K562 (cell line): ENCODE results near the gene RETREG1. TPM values are rescaled to one million over a fixed set of nuclear protein-coding genes. Genes with fewer than 3 reads are reported as not detected.

Experiments used
- ATAC-seq: fragments of 200-7000 bp; cut with Tn5 transposase; 3 replicates; pipeline ENCODE4 v1.9.1; 2020; ENCODE audit warnings: moderate library complexity
- BruUV-seq: library from RNA; stranded (reverse); fragments of 400-500 nt; replicated peaks from 2 replicates; lab custom pipeline; 2021; lab: Mats Ljungman, UMichigan
- CTCF ChIA-PET: fragments of 300-600 bp; formaldehyde crosslinking; extraction: SDS; loops from one replicate; lab custom pipeline; 2021; ENCODE audit warnings: low intra/inter-chr PET ratio; lab: Yijun Ruan, JAX
- POLR2A ChIA-PET: fragments of 300-600, 350-650 bp; sonication (Branson Sonifier 250); formaldehyde crosslinking; extraction: SDS; loops from one replicate; lab custom pipeline; 2021; ENCODE audit warnings: antibody characterized with exemption, inconsistent platforms; lab: Yijun Ruan, JAX
- DNase-seq, 4 experiments: peaks; one replicate each; pipeline versions ENCODE4 v3.0.0 to v3.0.0-alpha.2; 2011 to 2018; ENCODE audit warnings: low spot score in 3 of 4, mixed read lengths in 3 of 4; ENCODE audit errors: extremely low read depth in 1 of 4
- FAIRE-seq: peaks from 2 replicates; lab custom pipeline; 2011; peaks lifted over from hg19 to GRCh38; lab: Jason Lieb, UNC
- H2AFZ ChIP-seq: 2 replicates; pipeline ENCODE4 v1.6.0; 2011; ENCODE audit warnings: low read depth, low read length, control low read depth, inconsistent platforms
- H3K27ac ChIP-seq: fragments of 200-600 bp; 3 replicates; pipeline ENCODE4 v1.8.0; 2011; ENCODE audit warnings: low read depth, mild to moderate bottlenecking, control low read depth, inconsistent platforms, low read length, moderate library complexity, mixed read lengths; ENCODE audit errors: extremely low read depth
- H3K27me3 ChIP-seq, 2 experiments: fragments of 300-600 bp in 1 of 2; 2 replicates in 1 of 2; 3 replicates in 1 of 2; pipeline versions ENCODE4 v1.6.0 to v1.8.0; 2011; ENCODE audit warnings: inconsistent platforms in 2 of 2, low read length in 2 of 2, mild to moderate bottlenecking in 1 of 2, mixed read lengths in 1 of 2, moderate library complexity in 1 of 2; ENCODE audit not compliant: control insufficient read depth in 2 of 2, insufficient read depth in 2 of 2
- H3K36me3 ChIP-seq: fragments of 300-600 bp; 3 replicates; pipeline ENCODE4 v1.8.0; 2011; ENCODE audit warnings: mild to moderate bottlenecking, low read length, inconsistent platforms; ENCODE audit not compliant: control insufficient read depth, insufficient read depth
- H3K4me1 ChIP-seq, 2 experiments: fragments of 200-600 bp in 1 of 2; replicated peaks in 1 of 2; 2 replicates in 1 of 2; 3 replicates in 1 of 2; pipeline versions ENCODE4 v1.5.1 to v1.8.0; 2011; ENCODE audit warnings: inconsistent platforms in 2 of 2, low read length in 2 of 2, mild to moderate bottlenecking in 1 of 2, mixed read lengths in 1 of 2, moderate library complexity in 1 of 2; ENCODE audit not compliant: control insufficient read depth in 2 of 2, insufficient read depth in 2 of 2
- H3K4me2 ChIP-seq: 2 replicates; pipeline ENCODE4 v1.6.1; 2011; ENCODE audit warnings: low read length, control low read depth, inconsistent platforms, mixed read lengths; ENCODE audit not compliant: insufficient read depth
- H3K4me3 ChIP-seq: fragments of 200-600 bp; sonication (generic), shearing (Covaris generic); 2 replicates; pipeline ENCODE4 v1.5.1; 2016; ENCODE audit warnings: control low read depth, inconsistent platforms
- H3K79me2 ChIP-seq: fragments of 200-600 bp; 3 replicates; pipeline ENCODE4 v1.8.0; 2011; ENCODE audit warnings: low read length, inconsistent platforms; ENCODE audit not compliant: control insufficient read depth, insufficient read depth
- H3K9ac ChIP-seq, 2 experiments: 2 replicates each; pipeline versions ENCODE4 v1.6.0 to v1.6.1; 2011; ENCODE audit warnings: low read depth in 2 of 2, low read length in 2 of 2, control low read depth in 1 of 2, inconsistent platforms in 1 of 2, mild to moderate bottlenecking in 1 of 2, mixed read lengths in 1 of 2; ENCODE audit not compliant: insufficient read depth in 1 of 2
- H3K9me1 ChIP-seq: one replicate; pipeline ENCODE4 v1.6.0; 2011; ENCODE audit warnings: inconsistent platforms, mild to moderate bottlenecking, low read length, moderate library complexity; ENCODE audit not compliant: control insufficient read depth, insufficient read depth
- H3K9me3 ChIP-seq: replicated peaks from 2 replicates; pipeline ENCODE4 v1.5.1; 2011; ENCODE audit warnings: low read depth, low read length, inconsistent platforms; ENCODE audit not compliant: control insufficient read depth, insufficient read depth
- H4K20me1 ChIP-seq: replicated peaks from 2 replicates; pipeline ENCODE4 v1.6.1; 2011; ENCODE audit warnings: low read length, inconsistent platforms, mixed read lengths; ENCODE audit not compliant: control insufficient read depth, insufficient read depth
- PCBP1 ChIP-seq: fragments of 200-400 bp; formaldehyde crosslinking; IDR thresholded peaks from 2 replicates; pipeline ENCODE4 v1.6.1; 2018; ENCODE audit warnings: mild to moderate bottlenecking, low read depth, low read length; ENCODE audit not compliant: poor library complexity, severe bottlenecking
- RBM15 ChIP-seq: fragments of 200-400 bp; formaldehyde crosslinking; IDR thresholded peaks from 2 replicates; pipeline ENCODE4 v1.6.1; 2018; ENCODE audit warnings: mild to moderate bottlenecking, low read length, moderate library complexity; ENCODE audit not compliant: insufficient read depth
- SMARCC2 ChIP-seq: fragments of 450-650 bp; IDR thresholded peaks from 2 replicates; pipeline ENCODE4 v1.6.1; 2017; ENCODE audit warnings: antibody characterized with exemption, moderate library complexity, mild to moderate bottlenecking, low read depth
- SOX6 ChIP-seq: fragments of 450-650 bp; IDR thresholded peaks from 2 replicates; pipeline ENCODE4 v1.6.1; 2014; ENCODE audit warnings: mild to moderate bottlenecking
- ZKSCAN1 ChIP-seq: fragments of 150-350 bp; IDR thresholded peaks from 2 replicates; pipeline ENCODE4 v1.6.1; 2016; ENCODE audit warnings: low read depth, low read length
- ZNF124 ChIP-seq: sonication (generic); formaldehyde crosslinking; IDR thresholded peaks from 2 replicates; pipeline ENCODE4 v1.8.1; 2022; ENCODE audit warnings: missing genetic modification reagents
- ZNF165 ChIP-seq: fragments of 250-450 bp; sonication (Bioruptor Pico); IDR thresholded peaks from 2 replicates; pipeline ENCODE4 v1.4.0; 2020; ENCODE audit warnings: borderline replicate concordance
- ZNF212 ChIP-seq: fragments of 450-650 bp; formaldehyde crosslinking; IDR thresholded peaks from 2 replicates; pipeline ENCODE4 v1.4.0; 2020; ENCODE audit warnings: mild to moderate bottlenecking
- WGBS: fragments of 100-300 bp; shearing (Covaris generic); methylation state at CpG from one replicate; pipeline ENCODE4 v1.1.6; 2016; ENCODE audit warnings: low coverage, mixed read lengths; ENCODE audit not compliant: insufficient coverage; ENCODE audit errors: missing lambda C conversion rate; 5-methylcytosine and 5-hydroxymethylcytosine counted together
- in situ Hi-C: fragments of 300-500 bp; cut with MboI; formaldehyde crosslinking; loops from 4 replicates; pipeline ENCODE4 v1.15.0; 2018; ENCODE audit warnings: inconsistent platforms, mixed read lengths
- intact Hi-C: fragments of 100-400 bp; cut with micrococcal nuclease; formaldehyde crosslinking; loops from 2 replicates; pipeline ENCODE4 v1.14.2; 2022
- polyA plus RNA-seq, 8 experiments: library from polyadenylated mRNA; depleted of rRNA in 4 of 8; stranded (reverse) in 5 of 8; unstranded in 3 of 8; fragments of >200 nt; fragmentation: Nextera tagmentation in 2 of 8; fragmentation: Illumina TruSeq in 1 of 8; extraction: Ambion mirVana in 2 of 8; extraction: Trizol in 1 of 8; gene quantifications; 2 replicates each; pipeline versions ENCODE4 v1.2.1 to v1.2.3, GENCODE V29; 2011 to 2014; ENCODE audit warnings: inconsistent platforms in 1 of 8, missing spikeins in 1 of 8
- total RNA-seq, 7 experiments: library from RNA; depleted of rRNA in 6 of 7; stranded (reverse); fragments of >200 nt in 6 of 7; fragmentation: Illumina TruSeq in 2 of 7; extraction: Trizol in 2 of 7; gene quantifications; 2 replicates each; pipeline versions ENCODE4 v1.2.1 to v1.2.3, GENCODE V29; 2011 to 2021; ENCODE audit warnings: low replicate concordance in 1 of 7
- TF ChIP-seq, protein P1 (sequence below): sonication (generic); formaldehyde crosslinking; IDR thresholded peaks from 2 replicates; pipeline ENCODE4 v1.8.0; 2022; ENCODE audit warnings: mild to moderate bottlenecking, missing genetic modification reagents
- TF ChIP-seq, protein P2 (sequence below), 2 experiments: IDR thresholded peaks; 2 replicates each; pipeline ENCODE4 v1.6.1; 2011; ENCODE audit warnings: borderline replicate concordance in 1 of 2, control low read depth in 1 of 2, low read depth in 1 of 2, low read length in 1 of 2, mild to moderate bottlenecking in 1 of 2, mixed read lengths in 1 of 2, moderate library complexity in 1 of 2; ENCODE audit not compliant: insufficient read depth in 1 of 2, insufficient read length in 1 of 2, poor library complexity in 1 of 2, severe bottlenecking in 1 of 2; ENCODE audit errors: extremely low read depth in 1 of 2
- TF ChIP-seq, protein P3 (sequence below): fragments of 250-450 bp; sonication (Bioruptor Pico); IDR thresholded peaks from 2 replicates; pipeline ENCODE4 v1.8.0; 2021; ENCODE audit warnings: mild to moderate bottlenecking, moderate library complexity

The RETREG1 gene
- total and polyA plus RNA-seq, 9 of the 15 experiments (the other 6 are each of a cell fraction or from before 2014, with no cell fraction given), result 0.01 to 0.20 (median 0.08) TPM; not detected in 5

DNA sequence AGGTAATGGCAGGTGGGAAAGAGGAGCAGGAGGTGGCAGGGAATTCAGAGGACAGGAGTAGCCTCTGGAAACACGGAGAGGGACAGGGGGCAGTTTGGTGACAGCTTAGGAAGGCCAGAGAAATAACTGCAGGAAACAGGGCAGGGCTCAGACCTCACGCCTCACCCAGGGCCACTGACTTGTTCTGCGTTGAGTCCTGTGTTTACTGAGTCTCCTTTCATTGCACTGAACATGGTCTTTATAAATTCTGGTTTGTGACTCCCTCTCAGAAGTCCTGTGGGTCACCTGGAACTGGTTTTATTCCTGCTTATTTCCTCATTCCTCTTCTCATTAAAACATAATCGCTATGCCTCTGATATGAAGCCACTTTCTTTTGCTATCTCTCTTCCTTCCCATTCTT lies 96.0 kb downstream of the RETREG1 start:
- intact Hi-C loops, result no loop called here
- Histone ChIP-seq H3K9me3 (no peaks in the 10 kb centered on the region), H3K36me3 (no peaks in the 10 kb centered on the region), H2AFZ (no peak overlapping the region), H3K4me3 (no peak overlapping the region), H3K9ac (no peak overlapping the region), H3K27ac (no peak overlapping the region), H3K27me3 (peaks cover 15 to 25% of the 10 kb centered on the region in 2 experiments), H3K4me2 (no peak overlapping the region), H3K4me1 (peaks cover 0 to 3% of the 10 kb centered on the region in 2 experiments; a peak in 1 of 5 replicates), H4K20me1 (0 out of 2 replicates have a peak, but pooled peaks cover 6% of the 10 kb centered on the region), H3K79me2 (no peaks in the 10 kb centered on the region), H3K9me1 (no peaks in the 10 kb centered on the region)
- TF ChIP-seq, protein P1, sequence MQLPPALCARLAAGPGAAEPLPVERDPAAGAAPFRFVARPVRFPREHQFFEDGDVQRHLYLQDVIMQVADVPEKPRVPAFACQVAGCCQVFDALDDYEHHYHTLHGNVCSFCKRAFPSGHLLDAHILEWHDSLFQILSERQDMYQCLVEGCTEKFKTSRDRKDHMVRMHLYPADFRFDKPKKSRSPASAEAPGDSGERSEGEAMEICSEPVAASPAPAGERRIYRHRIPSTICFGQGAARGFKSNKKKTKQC (CRISPR knock-in tag), result no peak
- TF ChIP-seq SOX6, result no peak
- TF ChIP-seq RBM15, result no peak
- 1% methylated on average over 4 of the region's 4 CpGs for WGBS
- POLR2A ChIA-PET, result interaction anchor here (1.3 kb wide), 1 partner anchor 7 kb away, joined by 3 read pairs; no protein-coding TSS in a partner anchor
- DNase-seq (no peak), ATAC-seq (peak; percentile 24; the same call in 1 of the 3 replicates), FAIRE-seq (no peak)
- CTCF ChIA-PET, result no interaction called here
- no TSS peak for BruUV-seq
- in situ Hi-C loops, result no loop called here

DNA sequence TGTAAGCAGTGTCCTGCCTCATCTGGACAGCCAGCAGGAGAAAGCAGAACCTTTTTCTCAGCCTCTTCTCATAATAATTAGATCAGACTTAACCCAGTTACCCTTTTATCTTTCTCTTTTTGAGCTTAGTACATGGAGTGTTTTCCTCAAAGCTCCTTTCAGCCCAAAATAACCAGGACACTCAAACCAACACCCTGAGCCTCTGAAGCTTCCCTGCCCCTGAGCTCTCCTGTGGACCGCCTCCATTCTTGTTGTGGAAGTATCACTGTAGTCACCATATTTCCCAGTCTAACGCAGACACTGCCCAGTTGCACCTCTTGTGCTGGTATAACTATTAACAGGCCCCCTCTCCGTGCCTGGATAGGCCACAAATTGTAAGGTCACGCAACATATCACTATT lies 97.4 kb downstream of the RETREG1 start:
- Histone ChIP-seq H3K9me1 (no peaks in the 10 kb centered on the region), H3K27me3 (peaks cover 14 to 15% of the 10 kb centered on the region in 2 experiments), H3K4me2 (no peak overlapping the region), H4K20me1 (0 out of 2 replicates have a peak, but pooled peaks cover 6% of the 10 kb centered on the region), H3K79me2 (no peaks in the 10 kb centered on the region), H3K9me3 (no peaks in the 10 kb centered on the region), H3K27ac (no peak overlapping the region), H3K4me1 (no peaks in the 10 kb centered on the region), H2AFZ (no peak overlapping the region), H3K4me3 (no peak overlapping the region), H3K9ac (no peak overlapping the region), H3K36me3 (no peaks in the 10 kb centered on the region)
- CTCF ChIA-PET, result no interaction called here
- FAIRE-seq (no peak), DNase-seq (no peak), ATAC-seq (no peak)
- POLR2A ChIA-PET, result no interaction called here
- no TSS peak for BruUV-seq
- intact Hi-C loops (no loop called here), in situ Hi-C loops (no loop called here)
- 9% methylated on average over 4 of the region's 4 CpGs for WGBS
- TF ChIP-seq, protein P2, sequence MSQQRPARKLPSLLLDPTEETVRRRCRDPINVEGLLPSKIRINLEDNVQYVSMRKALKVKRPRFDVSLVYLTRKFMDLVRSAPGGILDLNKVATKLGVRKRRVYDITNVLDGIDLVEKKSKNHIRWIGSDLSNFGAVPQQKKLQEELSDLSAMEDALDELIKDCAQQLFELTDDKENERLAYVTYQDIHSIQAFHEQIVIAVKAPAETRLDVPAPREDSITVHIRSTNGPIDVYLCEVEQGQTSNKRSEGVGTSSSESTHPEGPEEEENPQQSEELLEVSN (IDR thresholded peaks at IDR 0.05; ENCODE audit: borderline replicate concordance in 1 of 2, extremely low read depth in 1 of 2, insufficient read depth in 1 of 2, insufficient read length in 1 of 2, low read depth in 1 of 2, low read length in 1 of 2, poor library complexity in 1 of 2, severe bottlenecking in 1 of 2), result no peak
- TF ChIP-seq ZNF165 (CRISPR knock-in tag), result no peak
- no peak for TF ChIP-seq ZNF212 (CRISPR knock-in tag)
- TF ChIP-seq SMARCC2, result no peak
- TF ChIP-seq, protein P3, sequence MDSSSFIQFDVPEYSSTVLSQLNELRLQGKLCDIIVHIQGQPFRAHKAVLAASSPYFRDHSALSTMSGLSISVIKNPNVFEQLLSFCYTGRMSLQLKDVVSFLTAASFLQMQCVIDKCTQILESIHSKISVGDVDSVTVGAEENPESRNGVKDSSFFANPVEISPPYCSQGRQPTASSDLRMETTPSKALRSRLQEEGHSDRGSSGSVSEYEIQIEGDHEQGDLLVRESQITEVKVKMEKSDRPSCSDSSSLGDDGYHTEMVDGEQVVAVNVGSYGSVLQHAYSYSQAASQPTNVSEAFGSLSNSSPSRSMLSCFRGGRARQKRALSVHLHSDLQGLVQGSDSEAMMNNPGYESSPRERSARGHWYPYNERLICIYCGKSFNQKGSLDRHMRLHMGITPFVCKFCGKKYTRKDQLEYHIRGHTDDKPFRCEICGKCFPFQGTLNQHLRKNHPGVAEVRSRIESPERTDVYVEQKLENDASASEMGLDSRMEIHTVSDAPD (CRISPR knock-in tag), result no peak
- TF ChIP-seq PCBP1, result no peak
- no peak for TF ChIP-seq ZKSCAN1
- no peak for TF ChIP-seq ZNF124 (CRISPR knock-in tag)
